ENCODE results near the gene GNPTAB.
A peak's percentile ranks its signal among the peaks of the same experiment; 100 is the strongest.
"Not testable (repeated sequence)": the region's sequence is repeated elsewhere in the genome, so short reads cannot be mapped to it uniquely, and the experiment has no call there.

Gene GNPTAB

GRCh38 chr12:101767537-101767936, 63.2 kb downstream of the GNPTAB start:
- no peak for DNase-seq

DNA sequence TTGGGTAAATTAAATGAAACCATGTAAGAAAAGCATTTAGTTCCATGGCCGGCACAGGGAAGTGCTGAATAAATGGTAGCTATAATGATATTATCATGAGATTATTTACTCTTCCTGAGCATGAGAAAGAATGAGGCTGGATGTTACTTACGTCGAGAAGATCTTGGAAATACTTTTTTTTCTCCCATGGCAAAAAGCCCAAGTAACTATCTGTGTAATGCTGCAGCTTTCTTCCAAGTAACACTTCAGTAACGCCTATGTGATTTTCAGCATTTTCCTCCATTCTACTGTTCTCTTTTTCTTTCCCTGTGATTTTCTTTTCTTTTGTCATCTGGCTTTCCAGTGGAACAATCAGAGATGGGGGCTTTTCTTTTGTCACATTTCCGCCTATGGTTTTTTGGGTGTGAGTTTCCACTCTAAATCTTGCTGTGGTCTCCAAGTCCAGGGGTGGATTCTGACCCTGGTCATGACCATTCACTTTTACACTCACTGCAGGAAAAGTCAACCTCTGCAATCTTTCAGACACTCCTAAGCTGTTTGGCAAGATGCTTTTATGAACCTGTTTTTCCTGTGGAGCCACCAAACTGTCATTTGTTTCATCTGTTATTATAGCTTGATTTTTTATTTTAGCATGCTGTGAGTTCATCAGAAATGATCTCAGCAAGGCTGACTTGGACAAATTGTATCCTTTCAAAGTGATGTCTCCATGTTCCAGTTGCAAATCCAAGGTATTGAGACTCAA, 66.5 kb downstream of the GNPTAB start:
- no peak for DNase-seq

GRCh38 chr12:101763246-101763931, 67.4 kb downstream of the GNPTAB start:
- DNase-seq: no peak

DNA sequence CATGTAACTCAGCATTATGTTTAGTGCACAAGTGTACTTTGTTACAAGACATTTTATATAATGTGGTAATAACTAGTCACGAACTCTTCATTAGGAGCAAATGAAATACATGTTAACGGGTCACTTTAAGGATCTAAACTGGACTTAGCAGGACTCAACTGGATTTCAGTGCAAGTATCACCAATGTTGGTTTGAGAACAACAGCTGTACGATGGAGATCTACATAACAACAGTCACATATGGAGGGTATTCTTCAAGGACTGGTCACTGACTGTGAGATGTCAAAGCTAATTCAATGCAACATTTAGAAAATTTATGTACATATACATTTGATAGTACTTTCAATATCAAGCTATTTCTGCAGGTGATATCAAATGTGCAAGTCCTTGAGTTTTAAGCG, 69.0 kb downstream of the GNPTAB start:
- DNase-seq: no peak

GRCh38 chr12:101761350-101761749, 69.4 kb downstream of the GNPTAB start:
- DNase-seq: no peak

DNA sequence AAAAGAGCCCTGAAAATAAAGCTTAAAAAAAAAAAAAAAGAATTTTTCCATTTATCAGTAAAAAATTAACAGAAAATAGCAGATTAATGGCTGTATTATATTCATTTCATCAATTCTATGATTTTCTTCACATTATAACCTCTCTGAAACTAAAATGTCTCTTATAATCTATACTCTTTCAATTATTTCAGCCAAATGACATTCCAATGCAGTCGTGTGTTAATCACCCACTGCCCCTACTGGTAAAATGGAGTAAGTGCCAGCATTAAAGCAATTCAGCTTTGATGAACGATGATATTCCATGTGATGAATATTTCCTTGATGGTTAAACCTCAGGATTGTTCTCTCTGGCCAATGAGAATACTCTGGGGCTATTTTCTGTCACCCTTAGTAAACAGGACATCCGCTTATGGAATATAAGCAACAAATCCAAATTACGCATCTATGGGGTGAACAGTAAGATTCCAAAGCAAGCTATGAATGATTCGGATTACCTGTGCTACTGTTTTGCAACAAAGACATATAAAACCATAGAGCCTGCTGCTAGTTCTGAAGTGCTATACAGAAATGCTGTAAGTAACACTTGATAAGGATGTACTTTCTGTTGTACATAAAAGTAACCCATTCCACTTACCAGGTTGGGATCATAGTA, 71.2 kb downstream of the GNPTAB start:
- peak; percentile 58 for DNase-seq

DNA sequence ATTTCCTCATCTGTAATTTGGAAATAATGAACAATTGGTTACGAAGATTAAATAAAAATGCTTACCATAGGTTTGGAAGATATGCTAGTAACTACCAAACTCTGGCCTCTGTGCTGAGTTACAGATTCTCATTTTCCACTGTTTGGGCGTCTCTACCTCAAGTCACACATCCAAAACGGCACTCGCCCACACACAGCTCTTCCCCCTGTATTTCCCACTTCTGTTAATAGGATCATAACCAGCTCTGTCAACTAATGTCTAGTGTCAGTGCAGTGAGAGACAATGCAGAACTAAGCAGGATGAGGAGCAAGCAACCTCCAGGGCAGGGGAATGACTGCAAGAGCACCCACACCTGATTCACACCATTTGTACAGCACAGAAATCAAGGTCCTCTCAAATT, 80.6 kb downstream of the GNPTAB start:
- no peak for DNase-seq

- DNase-seq: no peak
These were observed 81.1 kb downstream of the GNPTAB start for GRCh38 chr12:101749657-101750056.

GRCh38 chr12:101748907-101749306, 81.9 kb downstream of the GNPTAB start:
- no peak for DNase-seq

DNA sequence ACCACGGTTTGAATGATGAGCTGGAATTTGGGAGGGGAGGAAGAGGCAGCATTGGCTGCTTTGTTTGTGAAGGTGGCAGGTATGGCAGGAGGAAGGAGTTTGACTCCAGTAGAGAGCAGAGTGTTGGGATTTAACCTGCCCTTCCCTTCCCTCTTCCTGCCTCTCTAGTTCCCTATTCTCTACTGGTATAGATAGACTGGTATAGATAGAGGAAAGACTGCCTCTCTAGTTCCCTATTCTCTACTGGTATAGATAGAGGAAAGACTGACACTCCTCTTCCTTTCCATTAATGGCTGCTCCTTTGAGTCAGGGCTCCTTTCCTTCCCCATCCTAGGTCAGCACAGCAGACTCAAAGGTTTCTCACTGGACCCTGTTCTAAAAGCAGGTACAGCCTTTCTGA, 83.1 kb downstream of the GNPTAB start:
- no peak for DNase-seq

GRCh38 chr12:101746661-101747060, 84.1 kb downstream of the GNPTAB start:
- no peak for DNase-seq

- no peak for DNase-seq
These were observed 84.6 kb downstream of the GNPTAB start for GRCh38 chr12:101746196-101746595.

DNA sequence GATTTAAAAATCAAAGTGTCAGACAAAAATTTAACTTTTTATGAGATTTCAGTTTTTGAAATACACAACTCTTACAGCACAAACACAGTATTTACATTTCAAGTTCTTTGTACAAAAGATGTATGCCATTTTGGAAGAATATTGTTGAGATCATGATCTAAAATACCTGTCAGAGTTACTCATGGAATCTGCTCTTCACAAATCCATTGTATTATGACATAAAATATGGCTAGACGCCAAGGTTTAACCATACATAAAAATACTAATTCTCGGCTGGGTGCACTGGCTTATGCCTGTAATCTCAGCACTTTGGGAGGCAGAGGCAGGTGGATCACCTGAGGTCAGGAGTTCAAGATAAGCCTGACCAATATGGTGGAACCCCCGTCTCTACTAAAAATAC, 85.3 kb downstream of the GNPTAB start:
- no peak for DNase-seq

DNA sequence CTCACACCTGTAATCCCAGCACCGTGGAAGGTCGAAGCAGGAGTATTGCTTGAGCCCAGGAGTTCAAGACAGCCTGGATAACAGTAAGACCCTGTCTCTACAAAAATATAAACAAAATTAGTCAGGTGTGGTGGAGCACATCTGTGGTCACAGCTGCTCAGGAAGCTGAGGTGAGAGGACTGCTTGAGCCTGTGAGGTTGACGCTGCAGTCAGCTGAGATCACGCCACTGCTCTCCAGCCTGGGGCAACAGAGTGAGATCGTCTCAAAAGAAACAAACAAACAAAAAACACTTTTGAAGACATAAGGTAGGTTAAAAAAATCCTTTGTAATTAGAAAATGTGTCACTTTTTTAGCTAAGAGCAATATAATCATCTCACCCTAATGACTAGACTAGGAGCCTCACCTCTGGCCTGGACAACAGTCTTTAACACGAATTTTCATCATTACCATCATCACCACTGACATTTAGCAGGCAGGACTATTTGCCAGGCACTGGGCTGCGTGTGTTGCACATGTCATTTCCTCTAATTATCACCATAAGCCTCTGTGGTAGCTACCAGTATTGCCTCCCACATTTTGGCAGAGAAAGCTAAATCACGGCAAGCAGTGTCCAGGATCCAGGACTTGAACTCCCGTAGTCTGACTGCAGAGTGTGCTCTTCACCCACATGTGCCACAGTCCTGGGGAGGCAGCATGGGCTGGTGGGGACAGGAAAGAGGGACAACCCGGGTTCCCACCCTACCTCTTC, 86.9 kb downstream of the GNPTAB start:
- peak; percentile 12 for DNase-seq

- no peak for DNase-seq
These were observed 87.5 kb downstream of the GNPTAB start for GRCh38 chr12:101743242-101743641.

DNA sequence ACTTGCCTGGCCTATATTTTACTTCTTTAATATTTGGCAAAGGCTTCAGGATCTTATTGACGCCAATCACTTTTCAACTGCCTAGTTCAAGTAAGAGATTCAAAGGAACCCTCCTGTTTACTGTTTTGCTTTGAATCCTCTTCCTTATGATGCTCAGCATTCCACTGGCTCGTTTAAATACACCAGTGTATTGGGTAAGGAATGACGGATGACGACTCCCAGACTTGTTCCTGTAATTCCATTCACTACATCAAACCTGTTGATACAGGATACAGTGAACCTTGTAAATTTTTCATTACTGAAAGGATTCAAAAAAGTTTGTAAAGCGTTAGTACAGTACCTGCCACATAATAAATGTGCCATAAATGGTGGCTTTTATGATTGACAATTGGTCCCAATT, 89.8 kb downstream of the GNPTAB start:
- DNase-seq: no peak

DNA sequence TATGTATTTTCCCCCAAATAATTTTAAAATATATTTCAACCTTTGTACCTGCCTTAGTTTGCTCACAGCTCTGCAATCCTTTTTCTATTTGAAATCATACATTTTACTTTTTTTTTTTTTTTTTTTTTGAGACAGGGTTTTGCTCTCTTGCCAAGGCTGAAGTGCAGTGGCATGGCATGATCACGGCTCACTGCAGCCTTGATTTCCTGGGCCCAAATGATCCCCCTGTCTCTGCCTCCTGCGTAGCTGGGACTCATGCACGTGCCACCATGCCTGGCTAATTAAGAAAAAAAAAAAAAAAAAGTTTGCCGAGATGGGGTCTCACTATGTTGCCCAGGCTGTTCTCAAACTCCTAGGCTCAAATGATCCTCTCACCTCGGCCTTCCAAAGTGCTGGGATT, 90.2 kb downstream of the GNPTAB start:
- no peak for DNase-seq

- no peak for DNase-seq
These were observed 91.7 kb downstream of the GNPTAB start, which contains the start of gene SYCP3 for GRCh38 chr12:101738920-101739665. TSS of gene SYCP3 (minus strand) at chr12:101739462. CDS start at chr12:101737935, 1,527 bp downstream.

DNA sequence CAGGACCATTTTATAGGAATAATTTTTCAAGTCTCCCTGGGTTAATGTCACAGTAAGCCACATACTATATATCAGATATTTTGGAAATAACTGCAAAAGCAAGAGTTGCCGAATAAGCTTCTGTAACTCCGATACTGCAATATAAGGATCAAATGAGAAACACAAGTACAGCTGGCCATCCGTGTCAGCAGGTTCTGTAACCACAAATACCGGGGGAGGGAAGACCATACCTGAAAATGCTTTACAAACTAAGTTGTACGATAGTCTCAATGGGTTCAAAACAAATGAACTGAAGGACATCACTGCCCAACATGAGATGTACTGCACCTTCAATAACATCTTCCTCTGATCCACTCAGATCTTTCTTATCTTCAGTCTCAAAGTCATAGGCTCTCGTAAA, 93.3 kb downstream of the GNPTAB start:
- DNase-seq: no peak

DNA sequence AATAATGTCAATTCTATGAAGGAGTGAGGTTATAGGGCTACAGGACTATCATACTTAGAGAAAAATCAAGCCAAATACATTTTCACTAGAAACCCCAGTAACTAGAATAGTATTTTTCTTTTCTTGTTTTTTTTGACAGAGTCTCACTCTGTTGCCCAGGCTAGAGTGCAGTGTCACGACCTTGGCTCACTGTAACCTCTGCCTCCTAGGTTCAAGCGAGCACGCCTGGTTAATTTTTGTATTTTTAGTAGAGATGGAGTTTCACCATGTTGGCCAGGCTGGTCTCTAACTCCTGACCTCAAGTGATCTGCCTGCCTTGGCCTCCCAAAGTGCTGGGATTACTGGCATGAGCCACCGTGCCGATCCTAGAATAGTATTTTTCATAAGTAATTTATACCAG, 96.3 kb downstream of the GNPTAB start:
- DNase-seq: not testable (repeated sequence)

- no peak for DNase-seq
These were observed 97.6 kb downstream of the GNPTAB start for GRCh38 chr12:101733166-101733565.

- no peak for DNase-seq
These were observed 98.4 kb downstream of the GNPTAB start for GRCh38 chr12:101732318-101732717.

DNA sequence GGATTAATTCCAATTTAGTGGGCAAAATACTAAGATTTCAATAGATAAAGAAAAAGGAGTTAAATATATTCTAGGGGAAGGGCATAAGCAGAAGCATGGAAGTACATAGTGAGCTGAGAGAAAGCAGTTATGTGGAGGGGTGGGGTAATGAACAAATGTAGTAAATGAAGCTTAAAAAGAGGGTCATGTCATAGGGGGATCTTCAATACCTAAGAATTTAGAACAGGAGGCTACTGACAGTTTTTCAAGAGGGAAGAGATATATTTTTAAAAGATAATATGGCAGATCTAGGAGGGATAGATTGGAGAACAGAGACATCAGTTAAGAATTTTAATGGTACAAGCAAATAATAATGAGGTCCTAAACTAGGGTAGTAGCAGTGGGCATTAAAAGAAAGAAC, 100.9 kb downstream of the GNPTAB start:
- DNase-seq: no peak
